HG03521 (cell line): Measurements from ENCODE around the gene TLR9.

Source experiments
- ATAC-seq: cut with Tn5 transposase; IDR thresholded peaks from one replicate; pipeline ENCODE4 v1.9.1; 2021; ENCODE audit warnings: mild to moderate bottlenecking, moderate library complexity; ENCODE audit not compliant: unreplicated experiment

TLR9 gene

DNA sequence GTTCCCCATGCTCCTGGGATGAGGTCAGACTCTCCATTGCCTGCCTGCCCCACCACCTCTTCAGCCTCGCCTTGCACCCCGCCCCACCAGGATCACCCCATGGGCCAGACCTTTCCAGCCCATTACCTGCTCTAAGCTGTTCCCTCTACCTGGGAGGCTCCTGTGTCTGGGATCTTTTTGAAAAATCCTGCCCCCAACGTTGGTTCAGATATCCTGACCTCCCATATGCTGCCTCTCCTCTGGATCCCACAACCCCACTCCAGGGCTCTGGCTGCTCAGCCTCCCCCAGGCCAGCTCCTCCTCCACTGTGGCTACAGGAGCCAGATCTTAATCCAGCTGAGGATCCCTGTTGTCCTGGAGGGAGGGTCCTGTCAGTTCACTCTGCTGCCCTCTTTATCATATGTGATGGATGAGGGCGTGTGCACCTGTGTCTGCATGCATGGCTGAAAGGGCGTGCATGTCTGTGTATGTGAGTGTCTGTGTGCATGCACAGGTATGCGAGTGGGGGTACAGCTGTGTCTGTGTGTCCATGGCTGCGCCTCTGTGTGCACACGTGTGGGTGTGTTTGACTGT is 49.2 kb downstream of the TLR9 start:
- ATAC-seq: no peak

DNA sequence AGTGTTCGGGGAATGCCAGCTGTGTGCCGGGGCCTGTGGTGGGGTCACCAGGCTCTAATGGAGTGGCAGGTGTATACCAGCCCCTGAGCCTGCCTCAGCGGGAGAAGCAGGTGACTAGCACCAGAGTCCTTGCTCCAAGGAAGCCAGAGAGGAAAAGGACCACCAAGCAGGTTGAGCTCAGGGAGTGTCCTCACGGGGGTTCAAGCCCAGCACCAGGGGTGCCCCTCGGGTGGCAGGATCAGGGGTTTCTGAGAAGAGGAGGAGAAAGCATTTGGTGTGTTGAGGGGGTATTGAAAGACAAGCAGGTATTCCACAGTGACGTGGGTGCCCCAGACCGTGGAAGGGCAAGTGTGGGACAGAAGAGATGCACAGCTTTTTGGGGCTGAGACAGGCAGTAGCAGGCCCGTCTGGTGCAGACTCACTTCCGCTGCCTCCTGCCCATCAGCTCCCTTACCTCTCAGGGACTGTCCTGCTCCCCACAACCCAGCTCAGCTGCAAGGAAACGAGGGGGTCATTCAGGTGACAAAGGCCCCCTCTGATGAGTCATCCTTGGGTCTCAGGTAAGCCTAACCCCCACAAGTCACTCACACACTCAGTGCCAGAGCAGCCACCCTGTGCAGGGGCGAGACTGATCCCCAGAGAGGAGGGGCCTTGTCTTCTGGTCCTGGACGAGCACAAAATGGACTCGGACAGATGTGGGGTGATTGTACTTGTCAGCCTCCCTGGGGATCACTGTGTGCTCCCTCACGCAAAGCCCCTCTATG is 49.8 kb downstream of the TLR9 start:
- ATAC-seq: no peak

DNA sequence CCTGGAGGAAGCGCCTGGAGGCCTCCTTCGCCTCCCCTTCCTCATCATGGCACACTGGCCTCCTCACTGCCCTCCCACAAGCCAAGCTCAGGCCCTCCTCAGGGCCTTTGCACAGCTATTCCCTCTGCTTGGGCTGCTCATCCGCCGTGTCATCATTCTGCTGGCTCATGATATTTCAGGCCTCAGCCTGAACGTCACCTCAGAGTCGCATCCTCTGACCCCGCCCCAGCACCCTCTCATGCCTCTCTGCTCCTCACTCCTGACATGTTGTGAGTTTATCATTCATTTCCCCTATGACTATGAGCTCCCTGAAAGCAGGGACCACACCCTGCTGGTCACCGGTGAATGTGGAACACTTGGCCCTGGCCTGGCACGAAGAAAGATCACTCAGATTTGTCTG is 50.5 kb downstream of the TLR9 start:
- ATAC-seq: no peak

GRCh38 chr3:52173101-52173500 is 52.3 kb downstream of the TLR9 start:
- no peak for ATAC-seq

DNA sequence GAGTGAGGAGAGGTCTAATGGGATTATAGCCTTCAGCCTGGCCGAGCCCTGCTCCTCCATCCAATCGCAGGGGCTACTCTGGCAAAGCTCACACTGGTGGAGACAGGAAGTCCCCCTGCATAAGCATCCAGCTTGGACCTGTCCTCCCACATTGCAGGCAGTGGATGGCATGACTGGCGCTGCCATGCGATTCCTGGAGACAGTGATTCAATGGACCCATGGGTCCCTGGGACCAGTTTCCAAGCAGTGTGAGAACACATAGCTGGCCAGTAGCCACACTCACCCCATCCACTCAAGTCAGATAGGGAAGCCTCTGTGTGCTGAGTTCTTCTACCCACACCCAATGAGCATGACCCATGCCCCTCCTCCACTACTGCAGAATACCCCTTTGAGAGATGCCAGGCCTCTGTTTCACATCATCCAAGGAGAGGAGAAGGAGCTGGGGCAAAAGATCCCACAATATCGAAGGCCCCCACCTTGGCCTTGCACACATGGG is 53.1 kb downstream of the TLR9 start:
- ATAC-seq: no peak

- no peak for ATAC-seq
Observed at GRCh38 chr3:52171514-52172261, 53.8 kb downstream of the TLR9 start.
